Fibroblast of lung (primary cell): ENCODE data around the gene SOX9. TPM values are rescaled to one million over a fixed set of nuclear protein-coding genes. Genes with fewer than 3 reads are reported as not detected.
A peak's percentile ranks its signal among the peaks of the same experiment; 100 is the strongest.
"Not testable (repeated sequence)": the region's sequence is repeated elsewhere in the genome, so short reads cannot be mapped to it uniquely, and the experiment has no call there.

Experiments
- DNase-seq, 2 donors: peaks; one replicate each; pipeline versions ENCODE4 v3.0.0 to v3.0.0-alpha.2; 2010; ENCODE audit warnings: low read depth in 2 of 2
- H2AFZ ChIP-seq: 2 replicates; pipeline ENCODE4 v1.5.1; 2012; ENCODE audit warnings: low read length, control low read depth, inconsistent platforms
- H3K27ac ChIP-seq: 2 replicates; pipeline ENCODE4 v1.5.1; 2011; ENCODE audit warnings: low read length, control low read depth; ENCODE audit not compliant: insufficient read depth
- H3K27me3 ChIP-seq: 2 replicates; pipeline ENCODE4 v1.5.1; 2011; ENCODE audit warnings: mild to moderate bottlenecking, low read length; ENCODE audit not compliant: control insufficient read depth, insufficient read depth
- H3K36me3 ChIP-seq: 2 replicates; pipeline ENCODE4 v1.5.1; 2011; ENCODE audit warnings: low read length; ENCODE audit not compliant: control insufficient read depth, insufficient read depth
- H3K4me1 ChIP-seq: 2 replicates; pipeline ENCODE4 v1.5.1; 2011; ENCODE audit warnings: low read length; ENCODE audit not compliant: control insufficient read depth, insufficient read depth; ENCODE audit errors: extremely low read depth
- H3K4me2 ChIP-seq: 2 replicates; pipeline ENCODE4 v1.5.1; 2011; ENCODE audit warnings: low read length, control low read depth; ENCODE audit not compliant: insufficient read depth; ENCODE audit errors: extremely low read depth
- H3K4me3 ChIP-seq, 4 experiments: fragments of 200-600 bp in 1 of 4; sonication (generic) in 1 of 4; replicated peaks in 1 of 4; 2 replicates each; pipeline ENCODE4 v1.5.1; 2011 to 2016; ENCODE audit warnings: low read length in 4 of 4, low read depth in 3 of 4, mild to moderate bottlenecking in 3 of 4, control low read depth in 2 of 4, inconsistent platforms in 1 of 4, mixed read lengths in 1 of 4; ENCODE audit not compliant: insufficient read depth in 1 of 4; ENCODE audit errors: control extremely low read depth in 1 of 4
- H3K79me2 ChIP-seq: 2 replicates; pipeline ENCODE4 v1.5.1; 2012; ENCODE audit warnings: mild to moderate bottlenecking, low read length, inconsistent platforms; ENCODE audit not compliant: control insufficient read depth, insufficient read depth
- H3K9ac ChIP-seq: 2 replicates; pipeline ENCODE4 v1.5.1; 2011; ENCODE audit warnings: mild to moderate bottlenecking, low read length, control low read depth; ENCODE audit not compliant: insufficient read depth
- H3K9me3 ChIP-seq: 2 replicates; pipeline ENCODE4 v1.5.1; 2012; ENCODE audit warnings: low read depth, low read length; ENCODE audit not compliant: control insufficient read depth, insufficient read depth
- H4K20me1 ChIP-seq: 2 replicates; pipeline ENCODE4 v1.5.1; 2011; ENCODE audit warnings: low read length; ENCODE audit not compliant: control insufficient read depth, insufficient read depth; ENCODE audit errors: extremely low read depth
- EZH2 ChIP-seq: IDR thresholded peaks from 2 replicates; pipeline ENCODE4 v1.5.1; 2012; ENCODE audit warnings: low read length, control low read depth, mild to moderate bottlenecking; ENCODE audit errors: missing control alignments
- polyA plus RNA-seq, 2 donors: library from polyadenylated mRNA; depleted of rRNA in 1 of 2; stranded (reverse) in 1 of 2; unstranded in 1 of 2; fragments of >200 nt; gene quantifications; 2 replicates each; pipeline ENCODE4 v1.2.1, GENCODE V29; 2011 to 2012; ENCODE audit warnings: missing spikeins in 1 of 2
- total RNA-seq: library from RNA; depleted of rRNA; stranded (reverse); fragments of >200 nt; gene quantifications from 2 replicates; pipeline ENCODE4 v1.2.1, GENCODE V29; 2014
- TF ChIP-seq, protein P1 (sequence below), 2 donors: IDR thresholded peaks in 1 of 2; conservative IDR thresholded peaks in 1 of 2; 1 replicate in 1 of 2; 2 replicates in 1 of 2; pipeline ENCODE4 v1.5.1; 2011 to 2012; ENCODE audit warnings: low read length in 2 of 2, control low read depth in 1 of 2, inconsistent platforms in 1 of 2, low read depth in 1 of 2, mild to moderate bottlenecking in 1 of 2

SOX9 gene
- total and polyA plus RNA-seq, 2 donors (not counting 1 experiment from before 2014, with no cell fraction given) = 3.1 to 5.4 TPM

DNA sequence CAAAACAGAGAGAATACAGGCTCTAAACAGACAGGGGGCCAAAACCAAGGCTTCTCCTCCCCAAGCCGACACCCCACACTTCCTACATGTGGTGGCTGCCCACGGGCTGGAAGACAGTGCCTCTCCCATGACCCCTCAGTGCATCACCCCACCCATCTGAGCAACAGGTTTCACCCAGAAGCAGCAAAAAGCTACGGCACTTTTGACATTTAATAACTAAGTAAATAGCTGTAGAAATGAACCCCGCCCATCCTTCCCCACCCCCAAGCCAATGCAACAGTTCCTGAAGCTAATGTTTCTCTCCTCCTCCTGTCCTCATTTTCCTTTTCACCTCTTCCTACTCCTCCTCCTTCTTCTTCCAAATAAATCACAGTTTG lies 9.9 kb upstream of the SOX9 start:
- H3K4me3 ChIP-seq = no peak overlapping the region
- peak overlapping the region; percentile 59 for H3K4me2 ChIP-seq
- no peaks in the 10 kb centered on the region for H3K79me2 ChIP-seq
- H3K9me3 ChIP-seq = no peaks in the 10 kb centered on the region
- no peak for DNase-seq
- TF ChIP-seq, protein P1, sequence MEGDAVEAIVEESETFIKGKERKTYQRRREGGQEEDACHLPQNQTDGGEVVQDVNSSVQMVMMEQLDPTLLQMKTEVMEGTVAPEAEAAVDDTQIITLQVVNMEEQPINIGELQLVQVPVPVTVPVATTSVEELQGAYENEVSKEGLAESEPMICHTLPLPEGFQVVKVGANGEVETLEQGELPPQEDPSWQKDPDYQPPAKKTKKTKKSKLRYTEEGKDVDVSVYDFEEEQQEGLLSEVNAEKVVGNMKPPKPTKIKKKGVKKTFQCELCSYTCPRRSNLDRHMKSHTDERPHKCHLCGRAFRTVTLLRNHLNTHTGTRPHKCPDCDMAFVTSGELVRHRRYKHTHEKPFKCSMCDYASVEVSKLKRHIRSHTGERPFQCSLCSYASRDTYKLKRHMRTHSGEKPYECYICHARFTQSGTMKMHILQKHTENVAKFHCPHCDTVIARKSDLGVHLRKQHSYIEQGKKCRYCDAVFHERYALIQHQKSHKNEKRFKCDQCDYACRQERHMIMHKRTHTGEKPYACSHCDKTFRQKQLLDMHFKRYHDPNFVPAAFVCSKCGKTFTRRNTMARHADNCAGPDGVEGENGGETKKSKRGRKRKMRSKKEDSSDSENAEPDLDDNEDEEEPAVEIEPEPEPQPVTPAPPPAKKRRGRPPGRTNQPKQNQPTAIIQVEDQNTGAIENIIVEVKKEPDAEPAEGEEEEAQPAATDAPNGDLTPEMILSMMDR (conservative IDR thresholded peaks at IDR 0.05 in 1 of 2, IDR thresholded peaks at IDR 0.05 in 1 of 2; ENCODE audit: low read depth in 1 of 2, low read length in 2 of 2) = no peak
- no peak for TF ChIP-seq EZH2
- H3K36me3 ChIP-seq = no peaks in the 10 kb centered on the region
- H3K27me3 ChIP-seq = peaks cover 1% of the 10 kb centered on the region
- no peaks in the 10 kb centered on the region for H4K20me1 ChIP-seq
- peak overlapping the region; percentile 47 for H2AFZ ChIP-seq
- H3K27ac ChIP-seq = no peak overlapping the region
- no peaks in the 10 kb centered on the region for H3K4me1 ChIP-seq
- H3K9ac ChIP-seq = no peak overlapping the region

DNA sequence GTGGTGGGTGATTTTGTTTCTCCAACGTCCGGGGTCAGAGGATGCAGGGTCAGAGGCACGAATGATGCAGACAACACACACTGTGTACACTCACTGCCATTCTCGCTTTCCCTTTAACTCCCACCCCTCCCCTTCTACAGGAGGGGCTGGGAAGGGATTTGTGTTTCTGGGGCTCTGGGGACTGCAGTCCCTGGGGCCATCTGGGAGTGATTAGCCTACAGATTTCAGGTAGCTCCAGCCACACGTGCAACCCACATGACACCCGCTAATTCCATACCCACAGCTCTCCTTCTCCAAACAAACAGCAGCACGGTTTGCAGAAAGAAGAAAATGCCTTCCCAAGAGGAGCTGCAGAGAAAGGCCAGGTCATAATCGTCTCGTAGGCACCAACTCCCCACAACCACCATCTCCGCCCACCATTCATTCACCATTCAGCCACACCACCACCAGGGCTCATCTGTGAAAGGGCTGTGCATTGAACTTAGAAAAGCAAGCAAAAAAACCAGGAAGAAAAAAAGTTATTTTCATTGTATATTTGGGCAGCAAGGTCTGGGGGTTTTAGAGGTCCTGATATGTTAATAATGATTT lies 9.4 kb upstream of the SOX9 start:
- no peaks in the 10 kb centered on the region for H3K79me2 ChIP-seq
- no peak overlapping the region for H3K4me3 ChIP-seq
- no peak overlapping the region for H3K9ac ChIP-seq
- TF ChIP-seq EZH2 = no peak
- TF ChIP-seq, protein P1 (conservative IDR thresholded peaks at IDR 0.05 in 1 of 2, IDR thresholded peaks at IDR 0.05 in 1 of 2; ENCODE audit: low read depth in 1 of 2, low read length in 2 of 2) = no peak
- H3K4me2 ChIP-seq = no peak overlapping the region
- DNase-seq = no peak
- no peaks in the 10 kb centered on the region for H3K36me3 ChIP-seq
- H2AFZ ChIP-seq = peak overlapping the region; percentile 9
- H3K27me3 ChIP-seq = peaks cover 5% of the 10 kb centered on the region
- no peaks in the 10 kb centered on the region for H4K20me1 ChIP-seq
- H3K4me1 ChIP-seq = no peaks in the 10 kb centered on the region
- H3K9me3 ChIP-seq = no peaks in the 10 kb centered on the region
- H3K27ac ChIP-seq = no peak overlapping the region

DNA sequence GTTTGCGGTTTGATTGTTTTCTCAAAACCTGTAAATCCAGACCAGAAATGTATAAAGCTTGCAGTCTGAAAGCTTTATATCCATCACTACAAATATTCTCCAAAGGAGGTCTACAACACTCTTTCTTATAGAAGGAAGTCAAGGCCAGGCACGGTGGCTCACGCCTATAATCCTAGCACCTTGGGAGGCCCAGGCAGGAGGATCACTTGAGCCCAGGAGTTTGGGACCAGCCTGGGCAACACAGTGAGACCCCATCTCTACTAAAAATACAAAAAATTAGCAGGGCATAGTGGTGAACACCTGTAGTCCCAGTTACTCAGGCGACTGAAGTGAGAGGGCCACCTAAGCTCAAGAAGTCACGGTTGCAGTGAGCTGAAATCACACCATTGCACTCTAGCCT lies 8.9 kb upstream of the SOX9 start:
- not testable (repeated sequence) for H3K4me3 ChIP-seq, H3K9ac ChIP-seq, H2AFZ ChIP-seq, H3K9me3 ChIP-seq, H3K27me3 ChIP-seq, DNase-seq, H3K4me1 ChIP-seq, H3K27ac ChIP-seq, H4K20me1 ChIP-seq, H3K4me2 ChIP-seq, H3K36me3 ChIP-seq, H3K79me2 ChIP-seq
